GM12878 (cell line): ENCODE results near the gene HSPB6. TPM values are rescaled to one million over a fixed set of nuclear protein-coding genes. Genes with fewer than 3 reads are reported as not detected.

Source experiments
- BACH1 ChIP-seq: fragments of 450-650 bp; IDR thresholded peaks from 2 replicates; pipeline ENCODE4 v1.6.1; 2017; ENCODE audit warnings: mild to moderate bottlenecking, borderline replicate concordance
- CBX5 ChIP-seq: sonication (generic); IDR thresholded peaks from 2 replicates; pipeline ENCODE4 v1.6.1; 2016; ENCODE audit warnings: low read depth, moderate library complexity, mild to moderate bottlenecking, inconsistent platforms
- FOXK2 ChIP-seq: fragments of 450-650 bp; IDR thresholded peaks from 2 replicates; pipeline ENCODE4 v1.6.1; 2017; ENCODE audit warnings: mild to moderate bottlenecking, moderate library complexity
- JUND ChIP-seq: IDR thresholded peaks from 2 replicates; pipeline ENCODE4 v1.6.1; 2012; ENCODE audit warnings: low read depth, mild to moderate bottlenecking, low read length, improper control_type of control experiment, moderate library complexity
- NBN ChIP-seq: fragments of 450-650 bp; IDR thresholded peaks from 2 replicates; pipeline ENCODE4 v1.6.1; 2016
- NFIC ChIP-seq: IDR thresholded peaks from 2 replicates; pipeline ENCODE4 v1.6.1; 2012; ENCODE audit warnings: low read depth, mild to moderate bottlenecking, inconsistent platforms, low read length, moderate library complexity
- NFYA ChIP-seq: IDR thresholded peaks from 2 replicates; pipeline ENCODE4 v1.6.1; 2011; ENCODE audit warnings: low read depth, mild to moderate bottlenecking, low read length, improper control_type of control experiment, borderline replicate concordance
- NR2C1 ChIP-seq: fragments of 450-650 bp; IDR thresholded peaks from 2 replicates; pipeline ENCODE4 v1.6.1; 2017; ENCODE audit warnings: antibody characterized with exemption, mild to moderate bottlenecking, moderate library complexity
- NR2F1 ChIP-seq: fragments of 450-650 bp; conservative IDR thresholded peaks from 2 replicates; pipeline ENCODE4 v1.6.1; 2017; ENCODE audit warnings: mild to moderate bottlenecking
- PAX8 ChIP-seq: fragments of 450-650 bp; IDR thresholded peaks from 2 replicates; pipeline ENCODE4 v1.6.1; 2017; ENCODE audit warnings: mild to moderate bottlenecking, moderate library complexity
- PML ChIP-seq: IDR thresholded peaks from 2 replicates; pipeline ENCODE4 v1.6.1; 2012; ENCODE audit warnings: low read length, inconsistent platforms
- POLR2AphosphoS5 ChIP-seq: IDR thresholded peaks from 2 replicates; pipeline ENCODE4 v1.6.1; 2011; ENCODE audit warnings: mild to moderate bottlenecking, low read length, inconsistent platforms
- SREBF1 ChIP-seq: IDR thresholded peaks from 2 replicates; pipeline ENCODE4 v1.6.1; 2012; ENCODE audit warnings: mild to moderate bottlenecking, low read length
- TARDBP ChIP-seq: IDR thresholded peaks from 2 replicates; pipeline ENCODE4 v1.6.1; 2016; ENCODE audit warnings: borderline replicate concordance
- TCF12 ChIP-seq: IDR thresholded peaks from 2 replicates; pipeline ENCODE4 v1.6.1; 2011; ENCODE audit warnings: low read depth, mild to moderate bottlenecking, low read length
- YY1 ChIP-seq: IDR thresholded peaks from 2 replicates; pipeline ENCODE4 v1.6.1; 2011; ENCODE audit warnings: low read depth, mild to moderate bottlenecking, low read length
- ZNF207 ChIP-seq: fragments of 450-650 bp; IDR thresholded peaks from 2 replicates; pipeline ENCODE4 v1.6.1; 2014; ENCODE audit warnings: antibody characterized with exemption, mild to moderate bottlenecking, borderline replicate concordance
- polyA plus RNA-seq, 11 experiments: library from polyadenylated mRNA; depleted of rRNA in 4 of 11; unstranded in 6 of 11; stranded (reverse) in 5 of 11; fragments of >200 nt; fragmentation: Nextera tagmentation in 4 of 11; fragmentation: Illumina TruSeq in 1 of 11; extraction: Ambion mirVana in 4 of 11; extraction: Trizol in 1 of 11; gene quantifications; 1 replicate in 1 of 11; 2 replicates in 10 of 11; pipeline versions ENCODE4 v1.2.1 to v1.2.3, GENCODE V29; 2011 to 2016; ENCODE audit warnings: inconsistent platforms in 2 of 11, missing spikeins in 2 of 11, low read depth in 1 of 11
- total RNA-seq, 4 experiments: library from RNA; depleted of rRNA in 3 of 4; stranded (reverse); fragments of >200 nt in 3 of 4; fragmentation: Illumina TruSeq in 1 of 4; extraction: Trizol in 1 of 4; gene quantifications; 2 replicates each; pipeline versions ENCODE4 v1.2.1 to v1.2.3, GENCODE V29; 2013 to 2021
- TF ChIP-seq, protein P1 (sequence below): fragments of 450-650 bp; IDR thresholded peaks from 2 replicates; pipeline ENCODE4 v1.6.1; 2016; ENCODE audit warnings: mild to moderate bottlenecking, moderate library complexity, borderline replicate concordance
- TF ChIP-seq, protein P2 (sequence below): IDR thresholded peaks from 2 replicates; pipeline ENCODE4 v1.6.1; 2011; ENCODE audit warnings: mild to moderate bottlenecking, low read depth, low read length, moderate library complexity; ENCODE audit not compliant: insufficient replicate concordance
- TF ChIP-seq, protein P3 (sequence below): fragments of 450-650 bp; formaldehyde crosslinking; IDR thresholded peaks from 2 replicates; pipeline ENCODE4 v1.4.0; 2022; ENCODE audit warnings: mild to moderate bottlenecking, moderate library complexity
- TF ChIP-seq, protein P4 (sequence below): fragments of 450-650 bp; IDR thresholded peaks from 2 replicates; pipeline ENCODE4 v1.6.1; 2016; ENCODE audit warnings: mild to moderate bottlenecking

The HSPB6 gene
- total and polyA plus RNA-seq, 10 of the 15 experiments (the other 5 are each of a cell fraction or from before 2014, with no cell fraction given) = 0.09 to 1.6 (median 0.36) TPM; not detected in 4

DNA sequence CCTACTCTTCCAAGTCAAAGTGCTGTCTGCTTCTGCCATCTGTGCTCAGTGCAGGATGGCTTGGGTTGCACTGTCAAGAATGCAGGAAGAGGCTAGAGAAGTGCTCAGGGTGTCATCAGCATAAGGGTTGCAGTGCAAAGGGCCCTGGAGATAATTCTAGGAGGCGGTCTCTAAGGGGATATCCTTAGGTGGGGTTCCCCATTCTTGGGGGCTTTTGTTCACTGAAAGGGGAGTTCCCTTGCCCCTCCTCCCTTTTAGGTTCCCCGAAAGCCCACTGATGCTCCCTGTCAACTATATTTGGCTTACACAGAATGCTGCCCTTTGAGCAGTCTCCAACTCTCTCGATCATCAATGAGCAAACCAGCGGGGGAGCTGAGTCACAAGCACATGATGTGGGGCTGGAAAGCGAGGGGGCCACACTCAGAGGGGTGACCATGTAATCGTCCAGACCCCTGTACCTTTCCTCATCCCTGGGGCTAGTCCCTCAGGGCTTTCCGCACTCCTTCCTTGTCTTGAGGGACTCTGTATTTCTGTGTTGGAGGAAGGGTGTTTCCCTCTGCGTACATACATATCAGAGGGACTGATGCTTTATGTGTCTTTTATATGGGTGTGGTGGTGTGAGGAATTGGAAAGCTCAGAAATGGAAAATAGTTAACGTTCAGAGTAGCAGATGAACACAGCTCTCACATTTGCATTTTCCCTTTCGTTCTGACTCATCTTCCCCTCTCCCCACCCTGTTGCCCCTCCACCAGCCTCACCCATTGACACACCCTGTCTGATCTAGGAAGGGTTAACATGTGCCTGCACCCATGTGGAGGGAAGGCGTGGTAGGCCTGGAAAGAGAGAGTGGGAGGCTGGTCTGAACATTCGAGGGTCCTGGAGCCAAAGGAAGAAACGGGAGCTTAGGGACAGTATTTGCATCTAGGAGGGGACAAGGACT, 45.8 kb downstream of the HSPB6 start (continued):
- TF ChIP-seq, protein P1, sequence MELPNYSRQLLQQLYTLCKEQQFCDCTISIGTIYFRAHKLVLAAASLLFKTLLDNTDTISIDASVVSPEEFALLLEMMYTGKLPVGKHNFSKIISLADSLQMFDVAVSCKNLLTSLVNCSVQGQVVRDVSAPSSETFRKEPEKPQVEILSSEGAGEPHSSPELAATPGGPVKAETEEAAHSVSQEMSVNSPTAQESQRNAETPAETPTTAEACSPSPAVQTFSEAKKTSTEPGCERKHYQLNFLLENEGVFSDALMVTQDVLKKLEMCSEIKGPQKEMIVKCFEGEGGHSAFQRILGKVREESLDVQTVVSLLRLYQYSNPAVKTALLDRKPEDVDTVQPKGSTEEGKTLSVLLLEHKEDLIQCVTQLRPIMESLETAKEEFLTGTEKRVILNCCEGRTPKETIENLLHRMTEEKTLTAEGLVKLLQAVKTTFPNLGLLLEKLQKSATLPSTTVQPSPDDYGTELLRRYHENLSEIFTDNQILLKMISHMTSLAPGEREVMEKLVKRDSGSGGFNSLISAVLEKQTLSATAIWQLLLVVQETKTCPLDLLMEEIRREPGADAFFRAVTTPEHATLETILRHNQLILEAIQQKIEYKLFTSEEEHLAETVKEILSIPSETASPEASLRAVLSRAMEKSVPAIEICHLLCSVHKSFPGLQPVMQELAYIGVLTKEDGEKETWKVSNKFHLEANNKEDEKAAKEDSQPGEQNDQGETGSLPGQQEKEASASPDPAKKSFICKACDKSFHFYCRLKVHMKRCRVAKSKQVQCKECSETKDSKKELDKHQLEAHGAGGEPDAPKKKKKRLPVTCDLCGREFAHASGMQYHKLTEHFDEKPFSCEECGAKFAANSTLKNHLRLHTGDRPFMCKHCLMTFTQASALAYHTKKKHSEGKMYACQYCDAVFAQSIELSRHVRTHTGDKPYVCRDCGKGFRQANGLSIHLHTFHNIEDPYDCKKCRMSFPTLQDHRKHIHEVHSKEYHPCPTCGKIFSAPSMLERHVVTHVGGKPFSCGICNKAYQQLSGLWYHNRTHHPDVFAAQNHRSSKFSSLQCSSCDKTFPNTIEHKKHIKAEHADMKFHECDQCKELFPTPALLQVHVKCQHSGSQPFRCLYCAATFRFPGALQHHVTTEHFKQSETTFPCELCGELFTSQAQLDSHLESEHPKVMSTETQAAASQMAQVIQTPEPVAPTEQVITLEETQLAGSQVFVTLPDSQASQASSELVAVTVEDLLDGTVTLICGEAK = no peak
- TF ChIP-seq PAX8 = no peak
- TF ChIP-seq NFYA = no peak
- TF ChIP-seq SREBF1 = no peak
- peak; percentile 38; the same call in 1 of the 2 replicates for TF ChIP-seq TCF12
- TF ChIP-seq, protein P2, sequence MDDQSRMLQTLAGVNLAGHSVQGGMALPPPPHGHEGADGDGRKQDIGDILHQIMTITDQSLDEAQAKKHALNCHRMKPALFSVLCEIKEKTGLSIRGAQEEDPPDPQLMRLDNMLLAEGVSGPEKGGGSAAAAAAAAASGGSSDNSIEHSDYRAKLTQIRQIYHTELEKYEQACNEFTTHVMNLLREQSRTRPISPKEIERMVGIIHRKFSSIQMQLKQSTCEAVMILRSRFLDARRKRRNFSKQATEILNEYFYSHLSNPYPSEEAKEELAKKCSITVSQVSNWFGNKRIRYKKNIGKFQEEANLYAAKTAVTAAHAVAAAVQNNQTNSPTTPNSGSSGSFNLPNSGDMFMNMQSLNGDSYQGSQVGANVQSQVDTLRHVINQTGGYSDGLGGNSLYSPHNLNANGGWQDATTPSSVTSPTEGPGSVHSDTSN = no peak
- no peak for TF ChIP-seq TARDBP
- TF ChIP-seq BACH1 = no peak
- no peak; the same call in 1 of the 2 replicates for TF ChIP-seq FOXK2
- TF ChIP-seq, protein P3, sequence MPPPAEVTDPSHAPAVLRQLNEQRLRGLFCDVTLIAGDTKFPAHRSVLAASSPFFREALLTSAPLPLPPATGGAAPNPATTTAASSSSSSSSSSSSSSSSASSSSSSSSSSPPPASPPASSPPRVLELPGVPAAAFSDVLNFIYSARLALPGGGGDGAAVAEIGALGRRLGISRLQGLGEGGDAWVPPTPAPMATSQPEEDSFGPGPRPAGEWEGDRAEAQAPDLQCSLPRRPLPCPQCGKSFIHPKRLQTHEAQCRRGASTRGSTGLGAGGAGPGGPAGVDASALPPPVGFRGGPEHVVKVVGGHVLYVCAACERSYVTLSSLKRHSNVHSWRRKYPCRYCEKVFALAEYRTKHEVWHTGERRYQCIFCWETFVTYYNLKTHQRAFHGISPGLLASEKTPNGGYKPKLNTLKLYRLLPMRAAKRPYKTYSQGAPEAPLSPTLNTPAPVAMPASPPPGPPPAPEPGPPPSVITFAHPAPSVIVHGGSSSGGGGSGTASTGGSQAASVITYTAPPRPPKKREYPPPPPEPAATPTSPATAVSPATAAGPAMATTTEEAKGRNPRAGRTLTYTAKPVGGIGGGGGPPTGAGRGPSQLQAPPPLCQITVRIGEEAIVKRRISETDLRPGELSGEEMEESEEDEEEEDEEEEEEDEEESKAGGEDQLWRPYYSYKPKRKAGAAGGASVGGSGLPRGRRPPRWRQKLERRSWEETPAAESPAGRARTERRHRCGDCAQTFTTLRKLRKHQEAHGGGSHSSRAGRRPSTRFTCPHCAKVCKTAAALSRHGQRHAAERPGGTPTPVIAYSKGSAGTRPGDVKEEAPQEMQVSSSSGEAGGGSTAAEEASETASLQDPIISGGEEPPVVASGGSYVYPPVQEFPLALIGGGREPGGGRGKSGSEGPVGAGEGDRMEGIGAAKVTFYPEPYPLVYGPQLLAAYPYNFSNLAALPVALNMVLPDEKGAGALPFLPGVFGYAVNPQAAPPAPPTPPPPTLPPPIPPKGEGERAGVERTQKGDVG = no peak
- TF ChIP-seq, protein P4, sequence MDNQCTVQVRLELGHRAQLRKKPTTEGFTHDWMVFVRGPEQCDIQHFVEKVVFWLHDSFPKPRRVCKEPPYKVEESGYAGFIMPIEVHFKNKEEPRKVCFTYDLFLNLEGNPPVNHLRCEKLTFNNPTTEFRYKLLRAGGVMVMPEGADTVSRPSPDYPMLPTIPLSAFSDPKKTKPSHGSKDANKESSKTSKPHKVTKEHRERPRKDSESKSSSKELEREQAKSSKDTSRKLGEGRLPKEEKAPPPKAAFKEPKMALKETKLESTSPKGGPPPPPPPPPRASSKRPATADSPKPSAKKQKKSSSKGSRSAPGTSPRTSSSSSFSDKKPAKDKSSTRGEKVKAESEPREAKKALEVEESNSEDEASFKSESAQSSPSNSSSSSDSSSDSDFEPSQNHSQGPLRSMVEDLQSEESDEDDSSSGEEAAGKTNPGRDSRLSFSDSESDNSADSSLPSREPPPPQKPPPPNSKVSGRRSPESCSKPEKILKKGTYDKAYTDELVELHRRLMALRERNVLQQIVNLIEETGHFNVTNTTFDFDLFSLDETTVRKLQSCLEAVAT = no peak; the same call in 1 of the 2 replicates
- no peak for TF ChIP-seq ZNF207
- TF ChIP-seq CBX5 = no peak
- no peak for TF ChIP-seq PML
- TF ChIP-seq NBN = peak; percentile 69
- peak; percentile 69; the same call in 1 of the 2 replicates for TF ChIP-seq POLR2AphosphoS5
- peak; percentile 98 for TF ChIP-seq JUND
- TF ChIP-seq NFIC = 0 out of 2 replicates have a peak, but pooled peaks have one; percentile 52
- peak; percentile 20; the same call in 1 of the 2 replicates for TF ChIP-seq NR2C1
- 0 out of 2 replicates have a peak, but pooled peaks have one; percentile 10 for TF ChIP-seq YY1
- TF ChIP-seq NR2F1 = peak; percentile 55
